Activated CD8-positive, alpha-beta T cell treated with anti-CD3 and anti-CD28 coated beads, Interleukin-2, amount 10 ng/mL, durations not matched to agents 7 days and 5 days (primary cell): ENCODE measurements around the gene DIPK1C. TPM values are rescaled to one million over a fixed set of nuclear protein-coding genes. Genes with fewer than 3 reads are reported as not detected.

Experiments
- ATAC-seq: fragments of 150-1000 bp; cut with Tn5 transposase; one replicate; pipeline ENCODE4 v1.10.0; 2021; ENCODE audit warnings: moderate library complexity
- CTCF ChIA-PET: fragments of 350-600 bp; sonication (Branson Sonifier 250); formaldehyde crosslinking; loops from one replicate; lab custom pipeline; 2021; ENCODE audit warnings: antibody characterized with exemption; lab: Charles Lee
- POLR2A ChIA-PET: fragments of 350-600 bp; sonication (Branson Sonifier 250); formaldehyde crosslinking; loops from one replicate; lab custom pipeline; 2021; ENCODE audit warnings: antibody characterized with exemption; lab: Charles Lee
- DNase-seq: peaks from one replicate; pipeline ENCODE4 v3.0.0-alpha.2; 2020
- H3K27ac Mint-ChIP-seq: one replicate; pipeline ENCODE4 v1.8.0; 2021; ENCODE audit warnings: mild to moderate bottlenecking, mixed read lengths
- H3K27me3 Mint-ChIP-seq: one replicate; pipeline ENCODE4 v1.8.0; 2021; ENCODE audit warnings: low read depth, mixed read lengths
- H3K36me3 Mint-ChIP-seq: one replicate; pipeline ENCODE4 v1.8.0; 2021; ENCODE audit warnings: low read depth, mixed read lengths
- H3K4me1 Mint-ChIP-seq: one replicate; pipeline ENCODE4 v1.8.0; 2021; ENCODE audit warnings: low read depth, mixed read lengths
- H3K4me3 Mint-ChIP-seq: one replicate; pipeline ENCODE4 v1.8.0; 2021; ENCODE audit warnings: mild to moderate bottlenecking, mixed read lengths
- H3K9me3 Mint-ChIP-seq: one replicate; pipeline ENCODE4 v1.8.0; 2022; ENCODE audit warnings: mixed read lengths; ENCODE audit not compliant: insufficient read depth
- total RNA-seq, 2 experiments: library from RNA; stranded (reverse); gene quantifications; one replicate each; pipeline ENCODE4 v1.2.3, GENCODE V29; 2021

The DIPK1C gene
- total RNA-seq, 2 experiments from 2014 or later: not detected

- ChIA-PET CTCF (no interaction called here), POLR2A (no interaction called here)
- Mint-ChIP-seq H3K27ac (no peak overlapping the region), H3K36me3 (no peaks in the 10 kb centered on the region), H3K4me1 (peaks cover 6% of the 10 kb centered on the region), H3K27me3 (peaks cover 42% of the 10 kb centered on the region), H3K4me3 (no peak overlapping the region), H3K9me3 (no peaks in the 10 kb centered on the region)
- DNase-seq (no peak), ATAC-seq (no peak)
Observed at GRCh38 chr18:74460825-74461224, 3.7 kb upstream of the DIPK1C start.

GRCh38 chr18:74459889-74460288, 2.8 kb upstream of the DIPK1C start:
- Mint-ChIP-seq H3K4me3 (no peak overlapping the region), H3K9me3 (no peaks in the 10 kb centered on the region), H3K27me3 (peaks cover 48% of the 10 kb centered on the region), H3K36me3 (no peaks in the 10 kb centered on the region), H3K4me1 (peaks cover 6% of the 10 kb centered on the region), H3K27ac (no peak overlapping the region)
- ATAC-seq (no peak), DNase-seq (no peak)
- ChIA-PET CTCF (no interaction called here), POLR2A (no interaction called here)

GRCh38 chr18:74457725-74458421, 765 bp upstream of the DIPK1C start:
- H3K27me3 Mint-ChIP-seq: peaks cover 62% of the 10 kb centered on the region
- DNase-seq (no peak), ATAC-seq (no peak)
- no peak overlapping the region for H3K4me3 Mint-ChIP-seq
- H3K9me3 Mint-ChIP-seq: no peaks in the 10 kb centered on the region
- no peaks in the 10 kb centered on the region for H3K36me3 Mint-ChIP-seq
- H3K27ac Mint-ChIP-seq: no peak overlapping the region
- CTCF ChIA-PET: interaction anchor here (0.9 kb wide), 1 partner anchor 104 kb away, joined by 3 read pairs; no protein-coding TSS in a partner anchor
- H3K4me1 Mint-ChIP-seq: peaks cover 6% of the 10 kb centered on the region
- POLR2A ChIA-PET: no interaction called here

DNA sequence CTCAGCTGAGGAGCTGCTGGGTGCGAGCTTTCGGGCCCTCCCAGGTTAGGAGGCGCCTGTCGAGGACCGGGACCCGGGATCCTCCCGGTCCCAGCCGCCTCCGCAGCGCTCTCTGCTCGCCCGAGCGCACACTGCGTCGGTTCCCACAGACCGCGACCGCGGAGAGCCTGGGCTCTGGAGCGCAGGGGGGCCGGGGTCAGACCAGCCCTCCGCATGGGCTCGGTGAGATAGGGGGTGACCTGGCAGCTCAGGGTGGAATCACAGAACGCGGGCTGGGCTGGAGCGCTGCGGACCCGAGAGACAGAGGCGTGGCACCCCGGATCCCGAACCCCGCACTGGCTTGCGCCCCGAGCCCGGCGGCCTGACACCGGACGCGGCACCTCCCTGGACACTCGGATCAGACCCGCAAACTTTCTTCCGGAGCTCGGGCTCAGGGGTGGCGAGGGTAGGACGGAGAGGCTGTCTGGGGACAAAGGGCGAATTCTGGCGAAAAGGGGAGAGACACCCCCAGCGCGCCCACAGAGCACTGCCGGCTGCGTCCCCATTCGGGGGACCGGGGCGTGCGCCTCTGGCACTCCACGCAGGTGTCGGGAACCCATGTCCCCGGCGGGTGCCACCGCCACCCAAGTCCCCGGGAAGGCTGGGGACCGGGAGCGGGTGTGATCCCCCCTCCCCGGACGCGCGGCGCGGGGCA, 612 bp downstream of the DIPK1C start:
- H3K27me3 Mint-ChIP-seq: peaks cover 66% of the 10 kb centered on the region
- H3K36me3 Mint-ChIP-seq: no peaks in the 10 kb centered on the region
- ChIA-PET CTCF (interaction anchor here (0.8 to 2.3 kb wide), 2 partner anchors 9 to 103 kb away, joined by 4 to 5 read pairs; no protein-coding TSS in a partner anchor), POLR2A (no interaction called here)
- H3K9me3 Mint-ChIP-seq: no peaks in the 10 kb centered on the region
- ATAC-seq (peak; percentile 43), DNase-seq (no peak)
- H3K27ac Mint-ChIP-seq: no peak overlapping the region
- H3K4me3 Mint-ChIP-seq: no peak overlapping the region
- H3K4me1 Mint-ChIP-seq: peaks cover 6% of the 10 kb centered on the region

- Mint-ChIP-seq H3K27me3 (peaks cover 69% of the 10 kb centered on the region), H3K4me1 (peaks cover 6% of the 10 kb centered on the region), H3K27ac (no peak overlapping the region), H3K4me3 (no peak overlapping the region), H3K9me3 (no peaks in the 10 kb centered on the region), H3K36me3 (no peaks in the 10 kb centered on the region)
- ChIA-PET CTCF (interaction anchor here (0.8 to 2.3 kb wide), 3 partner anchors 10 to 102 kb away, joined by 3 to 5 read pairs (median 4); no protein-coding TSS in a partner anchor), POLR2A (no interaction called here)
- ATAC-seq (no peak), DNase-seq (no peak)
Observed at GRCh38 chr18:74456017-74456348, 1.1 kb downstream of the DIPK1C start.

GRCh38 chr18:74455386-74455785, 1.7 kb downstream of the DIPK1C start:
- no peaks in the 10 kb centered on the region for H3K9me3 Mint-ChIP-seq
- DNase-seq: no peak
- no peak for ATAC-seq
- peaks cover 6% of the 10 kb centered on the region for H3K4me1 Mint-ChIP-seq
- ChIA-PET POLR2A (no interaction called here), CTCF (interaction anchor here (0.8 to 2.3 kb wide), 2 partner anchors 38 to 102 kb away, joined by 3 to 5 read pairs; no protein-coding TSS in a partner anchor)
- H3K4me3 Mint-ChIP-seq: no peak overlapping the region
- no peaks in the 10 kb centered on the region for H3K36me3 Mint-ChIP-seq
- H3K27ac Mint-ChIP-seq: no peak overlapping the region
- H3K27me3 Mint-ChIP-seq: peaks cover 69% of the 10 kb centered on the region

DNA sequence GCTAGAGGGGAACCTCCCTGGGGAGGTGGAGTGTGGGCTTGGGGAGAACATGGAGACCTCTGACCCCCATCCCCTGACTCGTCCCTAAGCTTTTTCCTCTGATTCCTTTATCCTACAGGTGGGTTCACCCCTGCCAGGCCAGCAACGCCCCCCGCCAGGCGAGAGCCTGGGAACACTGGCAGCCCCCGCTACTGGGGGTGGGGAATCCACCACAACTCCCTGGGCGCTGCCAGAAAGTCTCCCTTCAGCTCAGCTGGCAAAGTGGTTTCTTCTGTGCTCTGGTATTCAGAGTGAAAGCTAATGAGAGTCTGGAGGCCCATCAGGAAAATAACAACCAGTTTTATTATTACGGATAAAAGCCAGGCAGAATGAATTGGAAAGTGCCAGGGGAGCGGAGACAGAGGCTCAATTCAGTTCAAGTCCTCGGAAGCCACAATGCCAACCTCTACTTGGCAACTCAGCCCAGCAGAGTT, 2.8 kb downstream of the DIPK1C start:
- Mint-ChIP-seq H3K4me3 (no peak overlapping the region), H3K27ac (no peak overlapping the region), H3K36me3 (no peaks in the 10 kb centered on the region), H3K4me1 (peaks cover 6% of the 10 kb centered on the region), H3K9me3 (no peaks in the 10 kb centered on the region), H3K27me3 (peaks cover 61% of the 10 kb centered on the region)
- ChIA-PET CTCF (interaction anchor here (2.3 kb wide), 1 partner anchor 101 kb away, joined by 5 read pairs; no protein-coding TSS in a partner anchor), POLR2A (interaction anchor here (0.6 to 0.7 kb wide), 2 partner anchors 28 to 88 kb away, joined by 3 read pairs; no protein-coding TSS in a partner anchor)
- DNase-seq (no peak), ATAC-seq (no peak)

GRCh38 chr18:74453642-74454198, 3.4 kb downstream of the DIPK1C start:
- Mint-ChIP-seq H3K36me3 (no peaks in the 10 kb centered on the region), H3K27me3 (peaks cover 56% of the 10 kb centered on the region), H3K4me1 (peaks cover 6% of the 10 kb centered on the region), H3K4me3 (no peak overlapping the region), H3K27ac (no peak overlapping the region), H3K9me3 (no peaks in the 10 kb centered on the region)
- no peak for DNase-seq
- ChIA-PET POLR2A (no interaction called here), CTCF (interaction anchor here (1.1 to 2.3 kb wide), 2 partner anchors 40 to 100 kb away, joined by 3 to 5 read pairs; no protein-coding TSS in a partner anchor)
- ATAC-seq: no peak

DNA sequence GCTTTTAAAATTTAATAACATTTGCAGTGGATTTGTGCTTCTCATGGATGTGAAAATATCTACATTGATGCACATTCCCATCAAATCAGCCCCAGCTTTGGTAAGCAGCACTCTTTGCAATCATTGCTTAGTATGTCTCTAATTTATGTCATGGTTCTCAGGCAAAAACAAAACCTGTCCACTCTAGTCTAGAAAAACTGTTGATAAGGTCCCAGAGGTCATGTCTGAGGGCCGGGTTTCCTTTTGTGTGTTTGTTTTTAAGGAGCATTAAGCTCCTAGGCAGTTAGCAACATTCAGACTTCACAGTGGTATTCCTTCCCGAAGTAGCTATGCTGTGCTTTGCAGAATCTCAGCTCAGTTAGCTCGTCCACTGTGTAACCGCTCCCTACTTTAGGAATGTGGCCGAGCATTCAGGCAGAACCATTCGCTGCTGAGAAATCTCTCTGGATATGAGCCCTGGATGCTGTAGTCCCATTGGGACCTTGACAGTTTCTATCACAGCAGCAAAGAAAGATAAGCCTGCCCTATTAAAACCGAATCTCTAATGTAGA, 4.0 kb downstream of the DIPK1C start:
- Mint-ChIP-seq H3K27ac (no peak overlapping the region), H3K27me3 (peaks cover 54% of the 10 kb centered on the region), H3K4me1 (peaks cover 7% of the 10 kb centered on the region), H3K4me3 (no peak overlapping the region), H3K9me3 (no peaks in the 10 kb centered on the region), H3K36me3 (no peaks in the 10 kb centered on the region)
- POLR2A ChIA-PET: no interaction called here
- CTCF ChIA-PET: interaction anchor here (0.6 to 1.1 kb wide), 3 partner anchors 31 to 79 kb away, joined by 3 to 4 read pairs (median 3); no protein-coding TSS in a partner anchor
- no peak for ATAC-seq
- DNase-seq: no peak

- ChIA-PET POLR2A (no interaction called here), CTCF (interaction anchor here (1.1 kb wide), 1 partner anchor 101 kb away, joined by 3 read pairs; no protein-coding TSS in a partner anchor)
- Mint-ChIP-seq H3K27me3 (peaks cover 41% of the 10 kb centered on the region), H3K4me3 (no peak overlapping the region), H3K27ac (no peak overlapping the region), H3K4me1 (peaks cover 4% of the 10 kb centered on the region), H3K36me3 (no peaks in the 10 kb centered on the region), H3K9me3 (no peaks in the 10 kb centered on the region)
- DNase-seq (no peak), ATAC-seq (no peak)
Observed at GRCh38 chr18:74451148-74451547, 6.0 kb downstream of the DIPK1C start.

- Mint-ChIP-seq H3K27ac (no peak overlapping the region), H3K36me3 (no peaks in the 10 kb centered on the region), H3K27me3 (peaks cover 36% of the 10 kb centered on the region), H3K9me3 (no peaks in the 10 kb centered on the region), H3K4me1 (peaks cover 4% of the 10 kb centered on the region), H3K4me3 (no peak overlapping the region)
- ATAC-seq (no peak), DNase-seq (no peak)
- ChIA-PET POLR2A (no interaction called here), CTCF (interaction anchor here (1.1 kb wide), 1 partner anchor 101 kb away, joined by 3 read pairs; no protein-coding TSS in a partner anchor)
Observed at GRCh38 chr18:74450626-74451025, 6.5 kb downstream of the DIPK1C start.
